Psoas muscle (tissue), 8 donors: Measurements from ENCODE around the gene AFAP1. TPM values are rescaled to one million over a fixed set of nuclear protein-coding genes. Genes with fewer than 3 reads are reported as not detected.
A peak's percentile ranks its signal among the peaks of the same experiment; 100 is the strongest.

Source experiments
- ATAC-seq, 4 donors: fragments of 200-7000 bp; cut with Tn5 transposase; one replicate each; pipeline ENCODE4 v1.9.1; 2020; ENCODE audit warnings: moderate library complexity in 3 of 4, mild to moderate bottlenecking in 2 of 4
- DNase-seq, 2 donors: peaks; one replicate each; pipeline ENCODE4 v3.0.0-alpha.2; 2020
- H3K27ac ChIP-seq: fragments of 200-600 bp; one replicate; pipeline ENCODE4 v1.8.0; 2022
- H3K27me3 ChIP-seq, 3 donors: fragments of 200-600 bp in 1 of 3; one replicate each; pipeline versions ENCODE4 v1.6.1 to v1.8.0; 2013 to 2022; ENCODE audit warnings: low read length in 2 of 3, mild to moderate bottlenecking in 2 of 3, moderate library complexity in 1 of 3; ENCODE audit not compliant: insufficient read depth in 3 of 3
- H3K36me3 ChIP-seq, 2 donors: fragments of 200-600 bp in 1 of 2; one replicate each; pipeline versions ENCODE4 v1.6.1 to v1.8.0; 2013 to 2022; ENCODE audit warnings: low read depth in 1 of 2, mild to moderate bottlenecking in 1 of 2, moderate library complexity in 1 of 2; ENCODE audit not compliant: insufficient read depth in 1 of 2
- H3K4me1 ChIP-seq: fragments of 200-600 bp; one replicate; pipeline ENCODE4 v1.8.0; 2022
- H3K4me3 ChIP-seq: fragments of 200-600 bp; one replicate; pipeline ENCODE4 v1.8.0; 2022; ENCODE audit warnings: mild to moderate bottlenecking
- H3K9me3 ChIP-seq: fragments of 200-600 bp; one replicate; pipeline ENCODE4 v1.8.0; 2022
- CTCF ChIP-seq: fragments of 200-600 bp; IDR thresholded peaks from one replicate; pipeline ENCODE4 v1.8.0; 2022; ENCODE audit warnings: antibody characterized with exemption
- WGBS, 3 donors: extraction: QIAGEN DNeasy Blood & Tissue Kit; methylation state at CpG; one replicate each; pipeline versions ENCODE4 v1.1.6 to v1.1.7; 2013; 5-methylcytosine and 5-hydroxymethylcytosine counted together
- intact Hi-C, 2 donors: fragments of 100-400 bp; cut with DNase I; formaldehyde crosslinking; loops; one replicate each; pipeline versions ENCODE4 v1.11.0 to v1.14.2; 2022
- polyA plus RNA-seq, 3 donors: library from polyadenylated mRNA; stranded (reverse); fragments of 200-250 nt; gene quantifications; one replicate each; pipeline ENCODE4 v1.2.3, GENCODE V29; 2013
- total RNA-seq, 4 donors: library from RNA; stranded (reverse); fragmentation: NEBNext Ultra II Directional in 2 of 4; extraction: Animal tissue kit (Norgen Biotek cat#: 25700) in 2 of 4; gene quantifications; one replicate each; pipeline versions ENCODE4 v1.2.1 to v1.2.4, GENCODE V29; 2021 to 2023
- donor health status: healthy with polysubstance abuse.
- donor health status: DM: no; HTN: no; CAD: no; lungs with moderate emphysema.
- donor health status: Bipolar disorder and iron deficiency.
- donor health status: healthy.
- donor health status: DM: yes; HTN: yes; CAD: no.
- donor health status: DM: no; HTN: no; CAD: no.
- donor health status: DM: no; HTN: no; CAD: no.
- donor health status: DM: yes; HTN: yes; CAD: no.

Gene AFAP1
- total and polyA plus RNA-seq, 7 donors: 1.3 to 11.4 (median 2.6) TPM

GRCh38 chr4:7722766-7723387 lies 216.8 kb downstream of the AFAP1 start:
- TF ChIP-seq CTCF: no peak
- Histone ChIP-seq H3K27me3 (peaks cover 0 to 5% (median 2%) of the 10 kb centered on the region in 3 donors), H3K4me3 (no peak overlapping the region), H3K9me3 (no peaks in the 10 kb centered on the region), H3K4me1 (no peaks in the 10 kb centered on the region), H3K36me3 (no peaks in the 10 kb centered on the region), H3K27ac (no peak overlapping the region)
- WGBS, 3 donors: 64 to 73% (median 72%) methylated on average over 21 to 22 of the region's 22 CpGs
- ATAC-seq: no peak
- no peak for DNase-seq
- intact Hi-C loops: no loop called here

GRCh38 chr4:7721984-7722551 lies 217.6 kb downstream of the AFAP1 start:
- H3K4me1 ChIP-seq: no peaks in the 10 kb centered on the region
- ATAC-seq: no peak
- H3K36me3 ChIP-seq: no peaks in the 10 kb centered on the region
- H3K9me3 ChIP-seq: no peaks in the 10 kb centered on the region
- no peak for DNase-seq
- H3K27ac ChIP-seq: no peak overlapping the region
- no peak for TF ChIP-seq CTCF
- WGBS, 3 donors: 76 to 78% (median 77%) methylated on average over 13 of the region's 13 CpGs
- no peak overlapping the region for H3K4me3 ChIP-seq
- H3K27me3 ChIP-seq: peaks cover 0 to 5% (median 2%) of the 10 kb centered on the region in 3 donors
- intact Hi-C loops: no loop called here

GRCh38 chr4:7719354-7720174 lies 220.1 kb downstream of the AFAP1 start:
- peak; percentile 48 to 76 for DNase-seq
- Histone ChIP-seq H3K27me3 (peaks cover 0 to 5% (median 2%) of the 10 kb centered on the region in 3 donors), H3K9me3 (no peaks in the 10 kb centered on the region), H3K4me1 (no peaks in the 10 kb centered on the region), H3K36me3 (no peaks in the 10 kb centered on the region), H3K27ac (no peak overlapping the region), H3K4me3 (no peak overlapping the region)
- peak; percentile 74 for TF ChIP-seq CTCF
- ATAC-seq: peak; percentile 58 to 77 (median 69)
- intact Hi-C loops: loop anchor here in 1 of 2 donors (2.0 to 10.0 kb wide), 2 partner anchors 405 to 529 kb away; no protein-coding TSS in a partner anchor
- 26 to 30% (median 26%) methylated on average over 27 to 33 of the region's 33 CpGs for WGBS, 3 donors

GRCh38 chr4:7717946-7718490 lies 221.6 kb downstream of the AFAP1 start:
- Histone ChIP-seq H3K4me3 (no peak overlapping the region), H3K27ac (no peak overlapping the region), H3K36me3 (no peaks in the 10 kb centered on the region), H3K4me1 (no peaks in the 10 kb centered on the region), H3K27me3 (peaks cover 0 to 5% (median 4%) of the 10 kb centered on the region in 3 donors), H3K9me3 (no peaks in the 10 kb centered on the region)
- intact Hi-C loops: loop anchor here in 1 of 2 donors (2.0 to 10.0 kb wide), 2 partner anchors 403 to 527 kb away; no protein-coding TSS in a partner anchor
- ATAC-seq: no peak
- no peak for TF ChIP-seq CTCF
- peak in 1 of 2 donors; percentile 17 for DNase-seq
- 80 to 87% (median 85%) methylated on average over 24 of the region's 24 CpGs for WGBS, 3 donors
